Coronary artery (tissue), 2 donors: Measurements from ENCODE around the gene PQBP1.
A peak's percentile ranks its signal among the peaks of the same experiment; 100 is the strongest.
"Not testable (repeated sequence)": the region's sequence is repeated elsewhere in the genome, so short reads cannot be mapped to it uniquely, and the experiment has no call there.

ENCODE experiments used
- DNase-seq: peaks from one replicate; pipeline ENCODE4 v3.0.0-alpha.2; 2017; ENCODE audit warnings: low spot score
- H3K27ac ChIP-seq, 2 donors: fragments of 200-600 bp; sonication (generic); one replicate each; pipeline ENCODE4 v1.5.1; 2016 to 2019
- H3K4me3 ChIP-seq: fragments of 200-600 bp; sonication (generic); 2 replicates; pipeline ENCODE4 v1.5.1; 2016; ENCODE audit warnings: mild to moderate bottlenecking, moderate library complexity
- CTCF ChIP-seq: fragments of 200-600 bp; sonication (generic); IDR thresholded peaks from one replicate; pipeline ENCODE4 v1.5.1; 2019; ENCODE audit warnings: antibody characterized with exemption

PQBP1 gene

GRCh38 chrX:48897625-48898306, at the start of gene PQBP1, which contains the start of gene TIMM17B:
TSS of gene PQBP1 (plus strand) at chrX:48897930. CDS start at chrX:48898510, 580 bp downstream.
TSS of gene TIMM17B (minus strand) at chrX:48897768. CDS start at chrX:48897749, 19 bp downstream.
- H3K4me3 ChIP-seq = peak within 1 kb of the TSS; percentile 75
- peak within 1 kb of the TSS; percentile 83 to 96 for H3K27ac ChIP-seq
- no peak for TF ChIP-seq CTCF
- peak; percentile 93 for DNase-seq

GRCh38 chrX:48848847-48849246, 48.9 kb upstream of the PQBP1 start:
- TF ChIP-seq CTCF = no peak
- H3K4me3 ChIP-seq = no peak overlapping the region
- no peak overlapping the region for H3K27ac ChIP-seq
- no peak for DNase-seq

GRCh38 chrX:48852857-48853256, 44.9 kb upstream of the PQBP1 start:
- H3K27ac ChIP-seq = no peak overlapping the region
- TF ChIP-seq CTCF = no peak
- H3K4me3 ChIP-seq = no peak overlapping the region
- DNase-seq = no peak

- not testable (repeated sequence) for DNase-seq, H3K27ac ChIP-seq, H3K4me3 ChIP-seq
Measured at GRCh38 chrX:48853494-48853893, 44.2 kb upstream of the PQBP1 start.

- not testable (repeated sequence) for DNase-seq, H3K4me3 ChIP-seq, H3K27ac ChIP-seq
Measured at GRCh38 chrX:48854121-48854804, 43.5 kb upstream of the PQBP1 start.

GRCh38 chrX:48854898-48855297, 42.8 kb upstream of the PQBP1 start:
- Histone ChIP-seq H3K27ac (no peak overlapping the region), H3K4me3 (no peak overlapping the region)
- no peak for TF ChIP-seq CTCF
- no peak for DNase-seq

GRCh38 chrX:48864210-48864609, 33.5 kb upstream of the PQBP1 start:
- no peak overlapping the region for H3K4me3 ChIP-seq
- no peak for DNase-seq
- TF ChIP-seq CTCF = no peak
- no peak overlapping the region for H3K27ac ChIP-seq

GRCh38 chrX:48872017-48872416, 25.7 kb upstream of the PQBP1 start:
- DNase-seq, H3K27ac ChIP-seq, H3K4me3 ChIP-seq: not testable (repeated sequence)

GRCh38 chrX:48876944-48877343, 20.8 kb upstream of the PQBP1 start:
- not testable (repeated sequence) for DNase-seq, H3K27ac ChIP-seq

More at GRCh38 chrX:48876944-48877343, 20.8 kb upstream of the PQBP1 start:
- not testable (repeated sequence) for H3K4me3 ChIP-seq
